Nephron (organoid): ENCODE measurements around the gene IGFL4.

ENCODE experiments used
- H3K27ac Mint-ChIP-seq, 3 experiments: 2 replicates each; pipeline ENCODE4 v1.8.0; 2020; ENCODE audit warnings: mixed read lengths in 3 of 3, mild to moderate bottlenecking in 2 of 3, moderate library complexity in 1 of 3
- H3K27me3 Mint-ChIP-seq: 2 replicates; pipeline ENCODE4 v1.8.0; 2021; ENCODE audit warnings: low read depth, mild to moderate bottlenecking, moderate library complexity, mixed read lengths
- H3K36me3 Mint-ChIP-seq: 2 replicates; pipeline ENCODE4 v1.8.0; 2020; ENCODE audit warnings: low read depth, mixed read lengths
- H3K4me1 Mint-ChIP-seq: 2 replicates; pipeline ENCODE4 v1.8.0; 2020; ENCODE audit warnings: mixed read lengths
- H3K4me3 Mint-ChIP-seq, 3 experiments: 2 replicates each; pipeline ENCODE4 v1.8.0; 2020; ENCODE audit warnings: mild to moderate bottlenecking in 3 of 3, mixed read lengths in 3 of 3, moderate library complexity in 2 of 3
- H3K9me3 Mint-ChIP-seq: 2 replicates; pipeline ENCODE4 v1.8.0; 2020; ENCODE audit warnings: mixed read lengths
- TF ChIP-seq, protein P1 (sequence below), 3 experiments: fragments of 200-600 bp; sonication (generic); IDR thresholded peaks; one replicate each; pipeline ENCODE4 v1.5.0; 2021; ENCODE audit warnings: antibody characterized with exemption in 3 of 3; ENCODE audit not compliant: unreplicated experiment in 3 of 3

Gene IGFL4

DNA sequence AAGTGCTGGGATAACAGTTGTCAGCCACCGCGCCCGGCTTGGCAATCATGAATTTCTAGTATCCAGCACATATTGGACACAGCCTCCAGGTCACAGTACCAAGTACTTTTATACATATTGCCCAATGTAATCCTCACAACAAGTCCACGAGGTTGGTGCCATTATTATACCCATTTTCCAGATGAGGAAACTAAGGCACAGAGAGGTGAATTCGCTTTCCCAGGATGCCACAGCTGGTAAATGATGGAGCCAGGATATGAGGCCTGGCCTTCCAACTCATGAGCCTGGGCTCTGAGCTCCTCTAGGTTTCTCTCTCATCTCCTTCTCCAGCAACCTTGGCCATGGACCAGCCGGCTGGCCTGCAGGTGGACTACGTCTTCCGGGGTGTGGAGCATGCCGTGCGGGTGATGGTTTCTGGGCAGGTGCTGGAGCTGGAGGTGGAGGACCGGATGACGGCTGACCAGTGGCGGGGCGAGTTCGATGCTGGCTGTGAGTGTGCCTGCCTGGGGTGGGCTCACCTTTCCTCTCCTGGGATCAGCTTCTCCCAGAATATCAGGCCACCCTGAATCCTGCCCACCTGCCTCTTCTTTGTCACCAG lies 38.0 kb downstream of the IGFL4 start:
- TF ChIP-seq, protein P1, sequence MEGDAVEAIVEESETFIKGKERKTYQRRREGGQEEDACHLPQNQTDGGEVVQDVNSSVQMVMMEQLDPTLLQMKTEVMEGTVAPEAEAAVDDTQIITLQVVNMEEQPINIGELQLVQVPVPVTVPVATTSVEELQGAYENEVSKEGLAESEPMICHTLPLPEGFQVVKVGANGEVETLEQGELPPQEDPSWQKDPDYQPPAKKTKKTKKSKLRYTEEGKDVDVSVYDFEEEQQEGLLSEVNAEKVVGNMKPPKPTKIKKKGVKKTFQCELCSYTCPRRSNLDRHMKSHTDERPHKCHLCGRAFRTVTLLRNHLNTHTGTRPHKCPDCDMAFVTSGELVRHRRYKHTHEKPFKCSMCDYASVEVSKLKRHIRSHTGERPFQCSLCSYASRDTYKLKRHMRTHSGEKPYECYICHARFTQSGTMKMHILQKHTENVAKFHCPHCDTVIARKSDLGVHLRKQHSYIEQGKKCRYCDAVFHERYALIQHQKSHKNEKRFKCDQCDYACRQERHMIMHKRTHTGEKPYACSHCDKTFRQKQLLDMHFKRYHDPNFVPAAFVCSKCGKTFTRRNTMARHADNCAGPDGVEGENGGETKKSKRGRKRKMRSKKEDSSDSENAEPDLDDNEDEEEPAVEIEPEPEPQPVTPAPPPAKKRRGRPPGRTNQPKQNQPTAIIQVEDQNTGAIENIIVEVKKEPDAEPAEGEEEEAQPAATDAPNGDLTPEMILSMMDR (IDR thresholded peaks at IDR 0.05; ENCODE audit: unreplicated experiment in 3 of 3), result no peak
- no peak overlapping the region for H3K4me3 Mint-ChIP-seq
- H3K27me3 Mint-ChIP-seq, result peaks cover 22% of the 10 kb centered on the region
- H3K36me3 Mint-ChIP-seq, result peaks cover 26% of the 10 kb centered on the region
- H3K9me3 Mint-ChIP-seq, result no peaks in the 10 kb centered on the region
- H3K4me1 Mint-ChIP-seq, result peaks cover 19% of the 10 kb centered on the region
- H3K27ac Mint-ChIP-seq, result no peak overlapping the region

- Mint-ChIP-seq H3K27me3 (peaks cover 22% of the 10 kb centered on the region), H3K9me3 (no peaks in the 10 kb centered on the region), H3K36me3 (peaks cover 9% of the 10 kb centered on the region), H3K27ac (no peak overlapping the region), H3K4me1 (peaks cover 26% of the 10 kb centered on the region), H3K4me3 (peak overlapping the region; percentile 54 to 79 (median 71))
- TF ChIP-seq, protein P1 (IDR thresholded peaks at IDR 0.05; ENCODE audit: unreplicated experiment in 3 of 3), result no peak
Measured at GRCh38 chr19:46000491-46001246, 40.1 kb downstream of the IGFL4 start.

- Mint-ChIP-seq H3K9me3 (no peaks in the 10 kb centered on the region), H3K4me1 (peaks cover 26% of the 10 kb centered on the region), H3K4me3 (peak overlapping the region; percentile 54 to 79 (median 64)), H3K27ac (no peak overlapping the region), H3K36me3 (peaks cover 4% of the 10 kb centered on the region), H3K27me3 (peaks cover 22% of the 10 kb centered on the region)
- TF ChIP-seq, protein P1 (IDR thresholded peaks at IDR 0.05; ENCODE audit: unreplicated experiment in 3 of 3), result no peak
Measured at GRCh38 chr19:45999653-46000121, 41.1 kb downstream of the IGFL4 start.

DNA sequence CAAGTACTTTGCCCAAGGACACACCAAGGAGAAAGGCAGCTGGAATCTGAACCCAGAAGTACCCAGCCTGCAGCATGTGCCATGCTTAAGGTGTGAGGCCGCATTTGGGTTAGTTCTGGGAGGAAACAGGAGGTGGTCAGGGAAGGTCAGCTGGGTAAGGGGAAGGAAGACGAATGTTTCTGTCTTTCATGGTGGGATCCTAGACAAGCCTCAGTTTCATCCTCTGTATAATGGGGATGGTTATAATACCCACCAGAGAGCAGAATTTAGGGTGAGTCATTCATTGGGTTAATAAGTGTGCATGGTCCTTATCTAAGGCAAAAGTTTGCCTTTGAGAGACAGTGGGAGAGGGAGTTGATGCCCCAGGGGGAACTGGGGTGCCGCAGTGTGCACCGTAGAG lies 42.0 kb downstream of the IGFL4 start:
- H3K4me3 Mint-ChIP-seq, result peak overlapping the region in 2 of 3 experiments; percentile 22 to 79
- no peak overlapping the region for H3K27ac Mint-ChIP-seq
- peaks cover 26% of the 10 kb centered on the region for H3K4me1 Mint-ChIP-seq
- TF ChIP-seq, protein P1 (IDR thresholded peaks at IDR 0.05; ENCODE audit: unreplicated experiment in 3 of 3), result no peak
- peaks cover 22% of the 10 kb centered on the region for H3K27me3 Mint-ChIP-seq
- no peaks in the 10 kb centered on the region for H3K9me3 Mint-ChIP-seq
- H3K36me3 Mint-ChIP-seq, result peaks cover 4% of the 10 kb centered on the region

GRCh38 chr19:45996933-45997332 lies 43.9 kb downstream of the IGFL4 start:
- H3K27me3 Mint-ChIP-seq, result peaks cover 22% of the 10 kb centered on the region
- H3K4me1 Mint-ChIP-seq, result peaks cover 26% of the 10 kb centered on the region
- H3K9me3 Mint-ChIP-seq, result no peaks in the 10 kb centered on the region
- H3K27ac Mint-ChIP-seq, result no peak overlapping the region
- no peak overlapping the region for H3K4me3 Mint-ChIP-seq
- no peaks in the 10 kb centered on the region for H3K36me3 Mint-ChIP-seq
- TF ChIP-seq, protein P1 (IDR thresholded peaks at IDR 0.05; ENCODE audit: unreplicated experiment in 3 of 3), result no peak
